NCI-H1092 (cell line): Measurements from ENCODE around the gene KAT2A.

ENCODE experiments used
- DNase-seq: peaks from one replicate; lab custom pipeline; 2025; lab: John Stamatoyannopoulos, UW

Gene KAT2A

GRCh38 chr17:42094375-42095069 is 26.6 kb downstream of the KAT2A start:
- DNase-seq: no peak

DNA sequence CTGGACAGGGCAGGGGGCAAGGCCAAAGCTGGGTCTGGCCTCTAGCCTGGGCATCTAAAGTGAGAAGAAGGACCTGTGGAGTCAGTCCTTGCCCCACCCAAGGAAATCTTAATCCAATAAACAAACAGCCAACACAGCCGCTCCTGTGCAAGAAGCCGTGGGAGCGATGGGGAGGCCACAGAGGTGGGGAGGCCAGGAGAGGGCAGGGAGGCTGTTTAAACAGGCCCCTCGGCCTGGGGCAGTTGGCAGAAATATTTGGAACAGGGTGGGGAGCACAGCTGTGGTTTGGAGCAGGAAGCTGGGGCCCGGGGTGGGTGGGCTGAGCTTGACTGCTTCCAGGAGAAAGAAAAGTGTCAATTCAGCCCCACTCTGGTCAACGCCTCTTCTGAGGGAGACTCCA is 28.2 kb downstream of the KAT2A start:
- no peak for DNase-seq

GRCh38 chr17:42090964-42091790 is 30.0 kb downstream of the KAT2A start:
- no peak for DNase-seq

GRCh38 chr17:42088736-42089135 is 32.4 kb downstream of the KAT2A start:
- DNase-seq: no peak

- no peak for DNase-seq
Observed at GRCh38 chr17:42087736-42088705, 33.1 kb downstream of the KAT2A start.

GRCh38 chr17:42087042-42087701 is 34.0 kb downstream of the KAT2A start:
- DNase-seq: no peak

DNA sequence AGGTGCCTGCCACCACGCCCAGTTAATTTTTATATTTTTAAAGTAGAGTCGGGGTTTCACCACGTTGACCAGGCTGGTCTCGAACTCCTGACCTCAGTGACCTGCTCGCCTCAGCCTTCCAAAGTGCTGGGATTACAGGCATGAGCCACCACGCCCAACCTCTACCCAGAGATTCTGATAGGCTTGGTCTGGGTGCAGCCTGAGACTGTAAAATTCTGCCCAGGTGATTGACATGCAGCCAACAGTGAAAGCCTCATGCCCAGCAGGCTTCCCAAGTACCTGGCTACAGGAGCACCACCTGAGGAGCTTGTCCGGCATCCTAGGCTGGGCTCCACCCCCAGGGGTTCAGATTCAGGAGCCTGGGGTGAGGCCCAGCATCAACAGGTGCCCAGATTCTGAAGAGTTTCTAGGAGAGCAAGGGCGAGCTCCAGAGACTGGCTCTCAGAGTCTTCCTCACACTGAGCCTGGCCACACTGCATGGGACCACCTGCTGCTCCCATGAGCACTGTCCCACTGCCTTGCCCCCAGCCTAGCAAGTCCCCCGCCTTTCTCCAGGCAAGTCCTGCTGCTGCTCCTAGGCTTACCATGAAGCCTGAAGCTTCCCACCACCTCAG is 39.5 kb downstream of the KAT2A start:
- no peak for DNase-seq

DNA sequence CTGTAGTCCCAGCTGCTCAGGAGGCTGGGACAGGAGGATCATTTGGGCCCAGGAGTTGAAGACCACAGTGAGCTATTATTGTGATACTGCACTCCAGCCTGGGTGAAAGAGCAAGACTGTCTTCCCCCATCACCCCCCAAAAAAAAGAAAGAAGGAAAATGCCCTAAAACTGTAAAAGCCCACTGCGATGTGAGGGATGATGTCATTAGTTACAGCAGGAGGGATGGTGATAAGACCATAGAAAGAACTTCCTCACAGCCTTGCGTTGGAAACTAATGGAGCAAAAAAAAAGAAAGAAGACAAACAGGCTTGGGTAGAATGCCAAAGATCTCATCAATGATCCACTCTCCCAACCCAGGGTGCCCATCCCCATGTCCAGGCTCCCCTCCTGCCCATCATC is 41.6 kb downstream of the KAT2A start:
- DNase-seq: no peak

DNA sequence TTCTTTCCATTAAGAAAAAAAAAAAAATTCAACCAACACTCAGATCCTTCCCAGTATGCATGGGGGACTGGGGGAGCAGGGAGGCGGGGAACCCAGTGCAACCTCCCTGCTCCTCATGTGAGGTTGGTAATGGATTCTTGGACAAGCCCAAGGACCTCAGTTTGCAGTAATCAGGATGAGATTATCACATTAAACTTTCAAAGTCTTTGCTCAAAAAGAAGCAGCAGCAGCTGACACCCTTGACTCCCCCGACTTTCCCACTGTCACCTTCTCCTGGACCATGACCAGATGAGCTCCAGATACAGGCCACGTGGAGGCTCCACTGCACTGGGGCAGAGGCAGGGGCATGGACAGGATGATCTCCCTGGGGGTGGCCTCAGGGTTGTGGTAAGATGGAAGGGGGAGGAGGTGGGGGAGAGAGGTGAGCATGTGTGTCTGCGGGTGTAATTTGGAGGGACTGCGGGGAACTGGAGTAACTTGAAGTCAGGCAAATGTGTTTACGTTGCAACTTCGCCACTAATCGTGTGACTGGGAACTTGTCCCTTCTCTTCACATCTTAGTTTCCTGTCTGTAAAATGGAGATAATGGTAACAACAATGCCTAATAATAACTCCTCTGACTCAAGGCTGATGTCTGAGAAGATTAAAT is 42.6 kb downstream of the KAT2A start:
- DNase-seq: no peak

GRCh38 chr17:42077755-42078154 is 43.4 kb downstream of the KAT2A start:
- DNase-seq: no peak

GRCh38 chr17:42076797-42077559 is 44.2 kb downstream of the KAT2A start:
- no peak for DNase-seq

DNA sequence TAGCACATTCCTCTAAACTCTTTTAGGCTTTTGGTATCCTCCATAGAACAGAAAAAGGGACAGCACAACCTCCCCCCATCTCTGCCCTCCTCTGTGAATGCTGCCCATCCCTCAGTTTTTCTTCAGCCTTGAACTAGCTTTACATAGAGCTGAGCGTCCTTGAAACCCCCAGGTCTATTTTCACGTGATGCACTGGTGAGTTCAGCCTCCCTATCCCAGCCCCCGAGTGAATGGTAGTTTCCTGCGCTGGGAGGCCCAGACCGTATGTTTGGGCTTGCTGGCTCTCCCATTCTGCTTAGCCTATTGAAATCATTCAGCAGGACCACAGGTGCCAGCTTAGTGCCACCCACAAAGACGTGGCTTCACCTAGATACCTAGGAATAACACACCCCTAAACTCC is 45.4 kb downstream of the KAT2A start:
- no peak for DNase-seq

DNA sequence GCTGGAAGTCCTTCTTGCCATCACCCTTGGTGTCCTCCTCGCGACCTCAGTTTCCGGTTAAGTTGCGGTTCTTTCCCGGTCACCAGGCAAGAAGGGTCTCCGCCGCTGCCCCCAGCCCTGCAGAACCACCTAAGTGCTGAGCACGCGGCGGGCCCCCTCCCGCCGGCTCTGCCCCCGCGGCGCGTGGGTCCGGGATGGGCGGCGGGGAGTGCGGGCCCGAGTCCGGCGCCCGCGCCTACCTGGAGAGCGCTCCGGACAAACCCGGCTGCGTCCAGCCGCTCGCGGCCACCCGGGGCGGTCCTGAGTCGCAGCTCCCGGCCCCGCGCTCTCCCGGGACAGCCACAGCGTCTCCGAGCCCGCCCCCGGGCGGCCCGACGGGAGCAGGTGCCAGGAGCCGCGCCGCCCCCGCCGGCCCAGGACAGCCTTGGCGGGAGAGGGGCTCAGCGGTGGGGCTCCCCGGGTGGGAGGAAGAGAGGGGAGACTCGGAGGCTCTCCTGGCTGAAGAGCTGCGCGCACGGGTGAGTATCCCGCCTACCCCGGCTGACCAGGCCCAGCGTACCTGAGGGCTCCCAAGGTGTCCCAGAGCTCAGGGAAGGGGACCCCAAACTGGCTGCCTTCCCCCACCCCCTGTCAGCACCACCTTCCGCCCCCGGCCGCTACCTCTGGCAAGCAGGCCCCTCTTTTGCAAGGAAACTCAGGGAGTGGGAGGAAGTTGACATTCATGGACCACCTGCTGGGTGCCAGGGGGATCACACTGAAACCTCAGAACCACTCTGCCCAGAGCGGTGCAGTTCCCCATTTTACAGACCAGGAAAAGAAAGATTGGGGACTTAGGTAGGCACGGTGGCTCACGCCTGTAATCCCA is 48.6 kb downstream of the KAT2A start:
- DNase-seq: no peak

GRCh38 chr17:42071810-42072209 is 49.4 kb downstream of the KAT2A start:
- no peak for DNase-seq

DNA sequence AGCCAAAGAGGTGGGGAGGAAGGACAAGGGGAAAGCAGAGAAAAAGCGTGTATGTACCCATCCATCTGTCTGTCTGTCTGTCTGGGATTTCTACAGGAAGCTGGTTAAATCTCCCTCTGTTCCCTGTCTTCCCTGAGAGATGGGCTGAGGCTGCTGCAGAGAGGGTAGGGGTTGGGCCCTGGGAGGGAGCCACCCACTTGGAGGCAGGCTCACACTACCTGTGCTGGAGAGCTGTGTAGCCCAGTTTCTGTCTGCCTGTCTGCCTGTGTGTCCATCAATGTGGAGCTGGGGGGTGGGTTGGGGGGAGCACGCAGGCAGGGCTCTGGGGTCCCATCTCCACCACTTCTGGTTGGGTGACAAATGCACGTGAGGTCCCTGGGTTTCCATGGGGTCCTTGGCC is 52.2 kb downstream of the KAT2A start:
- DNase-seq: no peak

DNA sequence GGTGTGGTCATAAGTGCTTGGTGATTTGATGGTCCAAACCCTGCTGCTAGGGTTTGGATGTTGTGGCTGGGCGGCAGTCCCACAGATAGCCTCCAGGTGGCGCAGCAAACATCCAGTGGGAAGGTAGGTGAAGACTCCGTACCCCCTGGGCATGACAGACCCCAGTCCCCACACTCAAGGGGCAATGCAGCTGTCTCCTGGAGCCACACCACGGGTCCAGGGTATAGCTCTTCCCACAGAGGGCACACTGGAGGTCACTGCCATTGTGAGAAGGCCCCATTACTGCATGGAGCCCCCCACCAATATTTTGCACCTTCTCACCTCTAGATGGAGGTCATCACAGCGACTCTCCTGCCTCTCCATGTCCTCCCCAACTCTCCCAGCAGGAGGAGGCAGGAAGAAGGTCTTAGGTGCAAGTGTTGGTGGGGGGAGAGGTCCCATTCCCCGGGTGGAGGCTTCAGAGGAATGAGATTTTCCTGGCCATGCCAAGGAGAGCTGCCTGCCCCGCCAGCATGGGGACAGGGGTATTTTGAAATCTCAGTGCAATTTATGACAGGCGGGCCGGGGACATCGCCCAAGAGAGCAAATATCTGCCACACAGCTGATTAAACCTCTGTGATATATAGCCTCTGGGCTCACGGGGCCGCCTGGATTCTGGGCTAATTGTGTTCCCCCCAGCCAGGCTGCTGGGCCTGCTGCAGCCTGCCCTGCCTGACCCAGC is 53.6 kb downstream of the KAT2A start:
- peak; percentile 28 for DNase-seq

DNA sequence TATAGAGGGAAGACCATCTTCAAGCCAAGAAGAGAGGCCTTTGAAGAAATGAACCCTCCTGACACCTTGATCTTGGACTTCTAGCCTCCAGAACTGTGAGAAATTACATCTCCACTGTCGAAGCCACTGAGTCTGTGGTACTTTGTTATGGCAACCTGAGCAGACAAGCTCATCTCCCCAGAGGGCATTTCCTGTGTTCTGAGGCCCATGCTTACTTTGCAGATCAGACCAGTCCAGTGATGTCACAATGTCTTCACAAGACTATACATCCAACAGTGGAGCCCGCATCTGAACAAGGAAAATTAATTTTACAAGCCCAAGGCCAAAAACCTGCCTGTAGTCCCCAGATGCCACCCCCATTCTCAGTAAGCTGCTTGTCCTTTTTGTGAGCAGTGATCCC is 56.0 kb downstream of the KAT2A start:
- no peak for DNase-seq
